Stimulated activated CD4-positive, alpha-beta T cell treated with anti-CD3 and anti-CD28 coated beads, Interleukin-12 subunit alpha, Interleukin-12 subunit beta, amount 100 ng/mL, for 4 hours (primary cell): ENCODE data around the gene PSME1.

Experiments used
- DNase-seq: peaks from one replicate; pipeline ENCODE4 v3.0.0-alpha.2; 2020

Gene PSME1

DNA sequence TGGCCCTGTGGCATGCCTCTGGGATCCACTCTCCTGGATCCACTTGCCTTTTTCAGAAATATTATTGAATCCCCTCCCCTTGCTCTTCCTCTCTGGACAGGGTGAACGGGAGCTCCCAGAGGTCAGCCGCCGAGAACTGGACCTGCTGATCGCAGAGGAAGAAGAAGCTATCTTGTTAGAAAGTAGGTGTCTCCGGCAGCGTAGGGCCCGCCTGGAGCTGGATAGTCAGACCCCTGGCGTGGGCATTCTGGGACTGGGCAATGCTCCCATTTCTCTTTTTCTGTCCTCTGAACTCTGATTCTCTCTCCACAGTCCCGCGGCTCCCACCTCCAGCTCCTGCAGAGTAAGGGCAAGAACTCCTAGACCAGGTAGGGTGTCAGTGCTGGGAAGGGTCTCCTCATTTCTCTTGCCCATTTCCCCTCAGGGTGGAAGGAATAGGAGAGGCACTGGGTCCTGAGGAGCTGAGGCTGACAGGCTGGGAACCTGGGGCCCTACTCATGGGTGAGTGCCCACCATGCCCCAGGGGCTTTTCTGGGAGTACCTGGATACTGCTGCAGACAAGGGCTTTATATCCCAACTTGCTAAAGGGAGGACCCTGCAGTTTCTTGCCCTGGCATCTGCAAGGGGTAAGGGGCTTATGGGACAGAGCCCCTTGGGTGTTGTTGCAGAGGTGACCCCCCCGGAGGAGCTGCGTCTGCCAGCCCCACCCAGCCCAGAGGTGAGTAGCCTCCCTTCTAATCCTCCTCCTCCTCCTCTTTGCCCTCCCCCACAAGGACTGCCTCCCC, 41.2 kb downstream of the PSME1 start:
- DNase-seq: no peak

DNA sequence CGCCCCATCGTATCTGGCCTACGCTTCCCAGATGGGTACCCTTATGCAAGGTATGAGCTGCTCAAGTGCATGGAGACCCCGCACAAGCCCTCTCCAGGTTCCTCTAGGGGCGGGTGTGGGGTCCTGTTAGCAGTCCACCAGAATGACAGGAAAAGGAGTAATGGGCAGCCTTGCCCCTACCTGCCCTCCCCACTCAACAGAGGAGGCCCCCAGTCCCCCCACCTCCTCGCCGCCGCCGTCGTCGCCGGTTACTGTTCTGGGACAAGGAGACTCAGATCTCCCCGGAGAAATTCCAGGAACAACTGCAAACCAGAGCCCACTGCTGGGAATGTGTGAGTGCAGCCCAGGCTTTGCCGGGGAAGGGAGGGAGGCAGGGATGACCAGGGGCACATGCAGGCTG, 41.9 kb downstream of the PSME1 start:
- DNase-seq: no peak

DNA sequence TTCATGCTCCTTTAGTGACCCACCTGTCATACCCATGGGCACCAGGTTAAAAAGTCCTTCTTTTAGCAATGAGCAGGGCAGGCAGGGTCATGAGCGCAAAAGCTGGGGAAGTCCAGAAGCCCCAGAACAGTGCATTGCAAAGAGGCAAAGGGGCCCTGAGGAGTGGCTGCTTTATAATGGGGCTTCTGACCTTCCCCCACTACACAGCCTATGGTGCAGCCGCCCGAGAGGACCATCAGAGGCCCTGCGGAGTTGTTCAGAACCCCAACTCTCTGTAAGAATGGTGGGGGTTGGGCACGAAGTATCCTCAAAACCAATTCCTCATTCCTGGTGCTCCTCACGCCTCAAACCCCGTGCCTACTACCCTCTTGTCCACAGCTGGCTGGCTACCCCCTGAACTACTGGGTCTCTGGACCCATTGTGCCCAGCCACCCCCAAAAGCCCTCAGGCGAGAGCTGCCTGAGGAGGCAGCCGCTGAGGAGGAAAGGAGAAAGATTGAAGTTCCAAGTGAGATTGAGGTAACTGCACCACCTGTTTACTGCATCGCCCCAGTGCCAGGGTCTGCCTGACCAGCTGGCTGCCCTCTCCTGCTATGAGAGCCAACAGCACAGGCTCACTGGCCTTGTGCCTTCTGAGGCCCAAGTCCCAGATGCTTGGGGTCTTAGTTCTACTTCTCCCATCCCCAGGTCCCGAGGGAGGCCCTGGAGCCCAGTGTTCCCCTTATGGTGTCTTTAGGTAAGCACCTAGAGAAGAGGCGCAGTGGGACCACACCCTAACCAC, 42.6 kb downstream of the PSME1 start:
- no peak for DNase-seq

DNA sequence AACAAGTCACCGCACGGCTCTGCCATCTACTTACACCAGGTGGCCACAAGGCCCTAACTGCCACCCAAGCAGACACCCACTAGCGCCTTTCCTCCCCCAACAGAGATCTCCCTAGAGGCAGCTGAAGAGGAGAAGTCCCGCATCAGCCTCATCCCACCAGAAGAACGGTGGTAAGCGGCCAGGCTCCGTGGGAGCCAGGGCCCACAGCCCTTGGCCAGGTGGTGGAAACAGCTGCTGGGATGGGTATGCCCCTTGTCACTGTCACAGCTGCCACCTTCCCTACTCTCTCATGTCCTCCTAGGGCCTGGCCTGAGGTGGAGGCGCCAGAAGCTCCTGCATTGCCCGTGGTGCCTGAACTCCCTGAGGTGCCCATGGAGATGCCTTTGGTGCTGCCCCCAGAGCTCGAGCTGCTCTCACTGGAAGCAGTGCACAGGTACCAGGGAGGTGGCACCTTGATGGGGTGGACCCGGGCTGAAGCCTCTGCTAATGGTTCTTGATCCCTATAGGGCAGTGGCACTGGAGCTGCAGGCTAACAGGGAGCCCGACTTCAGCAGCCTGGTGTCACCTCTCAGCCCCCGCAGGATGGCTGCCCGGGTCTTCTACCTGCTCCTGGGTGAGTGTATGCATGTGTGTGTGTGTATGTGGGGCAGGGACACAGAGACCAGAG, 43.4 kb downstream of the PSME1 start:
- no peak for DNase-seq

DNA sequence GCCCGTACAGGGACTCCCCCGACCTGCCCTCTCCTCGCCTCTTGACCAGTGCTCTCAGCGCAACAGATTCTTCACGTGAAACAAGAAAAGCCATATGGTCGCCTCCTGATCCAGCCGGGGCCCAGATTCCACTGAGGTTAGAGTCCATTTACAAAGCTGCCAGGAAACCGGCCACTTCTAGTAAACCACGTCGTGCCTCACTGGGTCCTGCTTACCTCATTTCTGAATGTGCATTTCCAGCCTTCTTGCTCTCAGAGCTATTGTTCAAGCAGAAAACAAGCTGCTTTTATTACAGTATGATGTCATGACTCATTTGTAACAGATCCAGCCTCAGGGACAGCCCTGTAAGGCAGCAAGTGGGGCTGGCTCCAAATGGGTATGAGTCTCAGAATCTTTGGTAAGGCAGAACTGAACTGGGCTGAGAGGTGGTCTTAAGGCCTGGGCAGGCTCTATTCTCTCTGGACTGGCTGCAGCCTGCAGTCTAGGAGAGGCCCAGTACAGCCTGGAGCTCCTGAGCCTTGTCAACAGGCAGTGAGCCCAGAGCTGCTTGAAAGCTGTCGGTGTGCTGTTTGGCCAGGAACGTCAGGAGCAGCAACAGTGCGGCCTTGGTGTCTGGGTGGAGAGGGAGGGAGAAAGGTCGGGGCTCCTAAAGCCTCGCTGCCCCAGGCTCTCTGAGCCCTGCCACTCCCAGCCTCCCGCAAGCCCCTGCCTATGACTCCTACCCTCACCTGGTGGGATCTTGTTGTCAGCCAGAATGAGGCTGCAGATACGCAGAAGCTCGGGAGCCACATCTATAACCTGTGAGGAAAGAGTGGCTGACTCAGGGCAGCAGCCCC, 44.2 kb downstream of the PSME1 start:
- no peak for DNase-seq

DNA sequence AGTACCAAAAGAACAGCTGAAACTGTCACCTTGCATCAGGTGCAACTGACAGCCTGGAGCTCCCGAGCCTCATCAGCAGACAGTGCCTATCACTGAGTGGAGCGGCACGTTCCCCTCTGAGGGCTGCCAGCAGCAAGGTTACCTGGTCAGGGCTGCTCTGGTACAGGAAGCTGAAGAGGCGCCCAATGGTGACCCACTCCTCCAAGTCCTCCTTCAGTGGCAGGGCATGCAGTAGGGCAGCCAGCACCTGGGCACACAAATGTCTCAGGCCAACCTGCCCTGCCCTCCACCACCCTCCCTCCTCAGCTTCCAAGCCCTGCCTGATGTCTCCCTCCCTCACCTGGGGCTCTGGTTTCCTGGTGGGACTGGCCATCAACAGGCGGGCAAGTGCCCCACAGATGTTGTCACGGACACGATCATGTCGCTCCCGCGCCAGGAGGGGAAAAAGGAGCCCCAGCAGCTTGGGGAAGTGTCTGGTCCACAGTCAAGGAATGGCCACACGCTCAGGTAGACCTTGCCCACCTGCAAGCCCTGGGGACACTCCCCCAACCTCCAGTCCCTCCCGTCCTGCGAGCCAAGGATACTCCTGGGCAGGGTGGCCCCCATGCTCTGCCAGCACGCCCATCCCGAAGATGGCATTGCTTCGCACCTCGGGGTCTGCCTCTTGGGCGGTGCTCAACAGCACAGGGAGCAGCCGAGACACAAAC, 45.5 kb downstream of the PSME1 start:
- no peak for DNase-seq

DNA sequence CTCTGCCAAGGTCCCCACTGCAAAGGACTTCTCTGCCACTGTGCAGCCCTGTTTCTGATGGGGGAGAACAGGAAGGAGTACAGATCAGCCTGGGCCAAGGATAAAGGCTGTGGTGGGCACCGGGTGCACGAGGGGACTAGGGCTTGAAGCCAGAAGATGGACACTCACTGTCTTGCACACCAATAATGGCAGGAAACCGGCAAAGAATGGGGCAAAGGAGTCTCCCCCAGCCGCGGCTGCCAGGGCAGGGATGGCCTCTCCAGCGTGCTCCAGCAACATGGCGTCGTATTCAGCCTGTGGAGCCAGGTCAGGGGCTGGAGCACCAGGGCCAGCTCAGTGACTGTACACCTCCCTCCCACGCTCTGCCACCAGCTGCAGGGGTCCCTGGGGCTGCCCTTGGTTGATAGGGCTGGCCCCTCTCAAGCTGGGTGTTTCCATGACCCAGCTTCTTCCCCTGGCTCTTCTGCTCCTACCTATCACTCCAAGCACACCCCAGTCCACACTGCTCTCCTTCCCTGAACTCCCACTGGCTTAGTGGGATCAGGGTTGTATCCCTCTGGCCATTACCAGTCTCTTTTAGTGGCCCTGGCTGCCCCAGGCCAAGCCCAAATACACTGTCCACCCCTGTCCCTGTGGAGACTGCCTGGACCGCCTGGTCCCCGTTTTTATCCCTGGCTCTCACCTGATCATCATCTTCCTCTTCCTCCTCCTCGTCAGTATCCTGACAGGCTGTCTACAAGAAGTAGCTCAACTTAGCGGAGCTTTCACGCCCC, 46.3 kb downstream of the PSME1 start:
- no peak for DNase-seq

DNA sequence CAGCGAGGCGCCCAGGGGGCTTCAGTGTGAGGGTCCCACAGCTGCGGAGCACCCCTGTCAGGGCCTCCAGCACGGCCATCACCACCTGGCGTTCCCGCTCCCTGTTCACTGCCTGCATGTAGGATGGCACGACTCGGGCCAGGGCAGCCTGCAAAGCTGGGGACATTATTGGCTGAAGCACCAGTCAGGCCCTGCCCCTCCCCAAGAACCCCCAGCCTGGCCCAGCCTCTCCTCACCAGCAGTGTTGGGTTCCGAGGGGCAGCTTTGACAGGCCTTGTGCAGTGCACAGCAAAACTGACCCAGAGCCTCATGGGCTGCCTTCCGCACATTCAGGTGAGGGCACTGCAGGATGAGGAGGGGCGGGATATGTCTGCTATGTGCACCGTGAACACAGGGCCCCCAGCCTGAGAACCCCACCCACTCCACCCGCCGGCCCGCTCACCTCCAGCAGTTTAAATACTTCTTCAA, 47.1 kb downstream of the PSME1 start:
- no peak for DNase-seq

DNA sequence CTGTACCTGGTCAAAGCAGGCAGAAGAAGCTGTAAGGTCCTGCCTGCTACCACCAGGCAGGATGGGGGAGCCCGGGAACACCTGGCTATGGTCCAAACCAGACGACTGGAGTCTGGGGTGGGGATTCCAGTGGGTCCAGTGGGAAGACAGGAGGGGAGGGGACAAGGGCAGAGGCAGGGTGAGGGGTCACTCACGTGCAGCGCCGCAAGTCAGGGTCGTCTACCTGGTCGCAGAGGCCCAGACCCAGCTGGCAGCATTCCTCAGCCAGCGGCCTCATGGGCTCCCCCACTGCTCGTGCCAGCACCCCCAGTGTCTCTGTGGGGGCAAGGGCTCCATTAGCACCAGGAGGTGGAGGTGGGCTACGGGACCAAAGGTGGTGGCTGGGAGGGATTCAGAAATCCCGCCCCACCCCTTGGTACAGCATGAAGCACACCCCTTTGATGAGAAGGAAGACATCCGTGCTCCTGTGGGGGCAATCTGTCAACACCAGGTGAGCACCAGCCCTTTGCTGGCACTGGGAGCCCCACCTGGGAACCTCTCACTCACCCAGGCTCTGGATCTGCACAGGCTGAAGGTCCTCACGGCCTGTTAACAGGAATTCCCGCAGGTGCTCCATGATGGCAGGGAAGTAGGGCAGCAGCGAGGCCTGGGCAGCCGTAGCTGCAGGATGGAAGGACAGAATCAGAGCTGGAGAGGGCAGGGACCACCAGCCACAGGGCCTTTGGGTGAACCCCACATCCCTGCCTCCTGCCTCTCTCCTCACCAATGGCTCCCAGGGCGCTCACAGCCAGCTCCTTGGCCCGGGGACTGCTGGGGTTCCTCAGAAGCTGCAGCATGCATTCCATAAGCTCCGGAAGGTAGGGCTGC, 48.3 kb downstream of the PSME1 start:
- DNase-seq: no peak

DNA sequence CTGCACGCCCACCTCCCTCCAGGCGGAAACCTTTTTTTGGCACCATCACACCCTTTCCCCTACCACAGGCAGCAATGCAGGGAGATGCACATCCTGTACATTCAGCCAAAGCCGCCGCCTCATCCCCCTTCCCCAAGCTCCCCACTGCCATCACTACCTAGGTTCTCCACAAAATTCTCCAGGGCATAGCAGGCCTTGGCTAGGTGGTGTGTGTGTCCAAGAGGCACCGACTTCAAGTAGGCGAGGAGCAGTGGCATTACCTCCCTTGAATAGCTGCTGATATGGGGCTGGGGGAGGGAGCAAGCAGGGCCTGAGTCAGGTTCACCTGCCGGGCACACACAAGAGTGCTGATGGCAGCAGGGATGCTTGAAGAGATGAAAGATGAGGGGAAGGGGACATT, 49.0 kb downstream of the PSME1 start:
- no peak for DNase-seq

DNA sequence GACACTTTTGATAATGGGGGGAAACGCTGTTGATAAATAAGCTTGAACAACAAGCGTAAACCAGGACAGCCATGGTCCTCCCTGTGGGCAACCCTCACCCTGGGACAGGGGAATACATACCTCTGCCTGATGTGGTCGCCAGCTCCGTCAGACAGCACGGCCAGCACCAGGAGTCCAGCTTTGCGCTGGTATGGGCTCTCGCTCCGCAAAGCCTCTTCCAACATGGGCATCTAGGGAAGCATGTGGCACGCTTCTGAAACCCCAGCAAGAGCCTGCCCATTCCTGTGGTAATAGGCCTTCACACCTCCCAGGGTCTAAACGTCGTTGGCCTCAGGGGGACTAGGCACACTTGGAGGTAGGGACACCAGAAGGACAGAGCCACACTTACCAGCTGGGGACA, 49.7 kb downstream of the PSME1 start:
- no peak for DNase-seq

DNA sequence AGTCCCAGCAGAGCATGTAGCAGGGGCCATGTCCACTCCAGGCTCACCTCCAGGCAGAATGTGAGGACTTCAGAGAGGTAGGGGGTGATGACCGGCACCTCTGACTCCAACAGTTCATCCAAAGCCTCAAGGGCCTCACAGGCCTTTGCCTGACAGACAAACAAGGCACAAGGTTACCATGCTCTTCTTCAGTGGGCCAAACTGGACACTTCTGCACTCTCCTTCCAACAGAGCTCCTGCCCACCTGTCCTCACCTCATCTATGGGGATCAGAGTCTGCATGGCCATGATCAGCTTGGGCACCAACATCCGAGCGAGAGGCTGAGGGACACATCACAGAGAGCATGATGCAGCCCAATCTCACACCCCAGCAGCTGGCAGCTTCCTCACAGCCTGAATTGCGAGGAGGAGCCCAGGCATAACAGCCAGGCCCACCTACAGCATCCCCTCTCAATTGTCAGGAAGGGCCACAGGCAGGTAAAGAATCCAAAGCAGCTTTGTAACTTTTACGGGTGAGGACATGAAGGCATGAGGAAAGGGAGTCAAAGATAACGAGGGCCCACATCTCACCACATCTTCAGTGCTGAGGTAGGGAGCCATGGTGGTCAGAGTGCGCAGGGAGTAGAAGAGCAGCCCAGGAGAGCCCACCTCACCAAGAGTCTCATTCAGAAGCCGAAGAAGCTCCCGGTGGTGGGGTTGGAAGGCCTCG, 51.0 kb downstream of the PSME1 start:
- DNase-seq: no peak

DNA sequence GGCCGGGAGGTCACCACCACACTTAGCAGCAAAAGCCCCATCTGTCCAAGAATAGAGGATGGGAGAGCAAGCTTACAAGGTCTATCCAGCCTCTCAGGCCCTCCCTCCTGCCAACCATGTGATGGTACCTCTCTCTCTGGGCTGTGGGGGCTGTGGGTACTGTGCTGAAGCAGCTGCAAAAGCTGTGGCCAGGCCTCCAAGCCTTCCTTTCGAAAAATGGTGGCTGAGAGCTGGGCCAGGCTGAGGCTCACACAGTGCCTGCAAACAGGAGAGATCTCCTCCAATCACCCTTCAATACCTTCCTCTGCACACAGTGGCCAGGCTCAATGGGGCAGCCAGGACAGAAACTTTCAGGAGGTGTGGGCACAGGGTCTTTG, 51.5 kb downstream of the PSME1 start:
- no peak for DNase-seq
